Activated CD4-positive, alpha-beta T cell treated with anti-CD3 and anti-CD28 coated beads, Interleukin-2, amount 50 U/mL, for 4 hours (primary cell): ENCODE data around the gene GNA15.

Experiments used
- DNase-seq, 2 experiments: peaks; one replicate each; pipeline ENCODE4 v3.0.0-alpha.2; 2020

GNA15 gene

DNA sequence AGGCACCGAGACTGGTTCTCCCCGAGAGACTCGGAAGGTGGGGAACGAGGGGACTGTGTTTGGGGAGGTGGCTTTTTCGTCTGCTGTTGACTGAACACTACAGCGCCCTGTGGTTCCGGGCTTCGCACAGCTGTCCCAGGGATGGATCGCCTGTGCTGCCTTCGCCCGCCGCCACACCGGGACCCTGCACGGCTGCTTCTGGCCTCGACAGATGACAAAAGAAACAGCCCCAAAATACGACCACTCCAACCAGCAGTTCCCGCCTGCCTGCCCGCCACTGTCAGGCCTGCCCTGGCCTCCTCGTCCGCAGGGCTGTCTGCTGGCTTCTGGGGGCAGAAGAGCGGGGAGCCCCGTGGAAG is 13.3 kb upstream of the GNA15 start:
- DNase-seq: no peak

- no peak for DNase-seq
Measured at GRCh38 chr19:3123088-3123721, 12.6 kb upstream of the GNA15 start.

GRCh38 chr19:3123956-3124355 is 11.9 kb upstream of the GNA15 start:
- no peak for DNase-seq

DNA sequence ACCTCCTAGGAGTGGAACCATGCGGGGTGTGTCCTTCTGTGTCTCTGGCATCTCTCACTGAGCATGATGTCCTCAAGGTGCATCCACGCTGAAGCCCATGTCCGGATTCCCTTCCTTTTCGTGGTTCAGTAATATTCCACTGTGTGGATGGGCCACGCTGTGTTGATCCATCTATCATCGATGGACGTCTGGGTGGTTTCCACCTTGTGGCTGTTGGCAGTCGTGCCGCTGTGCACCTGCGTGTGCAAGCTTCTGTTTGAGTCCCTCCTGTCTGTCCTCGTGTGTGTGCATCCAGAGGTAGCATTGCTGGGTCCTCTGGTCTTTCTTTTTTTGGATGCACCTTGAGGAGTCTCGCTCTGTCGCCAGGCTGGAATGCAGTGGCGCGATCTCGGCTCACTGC is 11.2 kb upstream of the GNA15 start:
- DNase-seq: no peak

DNA sequence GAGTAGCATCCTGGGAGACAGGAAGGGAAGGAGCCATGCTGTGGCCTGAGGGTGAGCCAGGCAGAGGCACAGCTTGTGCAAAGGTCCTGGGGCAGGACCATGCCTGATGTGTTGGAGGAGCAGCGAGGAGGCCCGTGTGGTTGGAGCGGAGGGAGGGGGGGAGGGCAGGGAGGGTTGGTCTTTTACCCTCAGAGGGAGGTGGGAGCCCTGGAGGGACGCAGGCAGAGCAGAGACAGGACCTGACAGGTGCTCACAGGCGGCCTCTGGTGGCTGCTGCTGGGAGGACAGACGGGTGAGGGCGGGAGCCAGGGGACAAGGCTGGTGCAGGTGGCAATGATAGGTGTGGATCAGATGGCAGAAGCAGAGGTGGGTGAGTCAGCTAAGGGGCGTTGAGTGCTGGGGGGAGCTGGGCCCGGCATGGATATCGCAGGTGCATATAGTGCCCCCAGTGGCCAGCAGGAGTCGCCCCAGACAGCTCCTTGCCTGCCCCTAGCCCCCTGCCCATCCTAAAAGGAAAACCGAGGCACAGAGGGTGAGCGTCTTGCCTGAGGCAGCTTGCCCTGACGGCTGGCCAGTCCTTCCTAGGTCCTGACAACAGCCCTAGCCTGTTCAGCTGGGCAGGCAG is 9.8 kb upstream of the GNA15 start:
- peak; percentile 77 to 78 for DNase-seq

GRCh38 chr19:3129112-3129511 is 6.7 kb upstream of the GNA15 start:
- no peak for DNase-seq

DNA sequence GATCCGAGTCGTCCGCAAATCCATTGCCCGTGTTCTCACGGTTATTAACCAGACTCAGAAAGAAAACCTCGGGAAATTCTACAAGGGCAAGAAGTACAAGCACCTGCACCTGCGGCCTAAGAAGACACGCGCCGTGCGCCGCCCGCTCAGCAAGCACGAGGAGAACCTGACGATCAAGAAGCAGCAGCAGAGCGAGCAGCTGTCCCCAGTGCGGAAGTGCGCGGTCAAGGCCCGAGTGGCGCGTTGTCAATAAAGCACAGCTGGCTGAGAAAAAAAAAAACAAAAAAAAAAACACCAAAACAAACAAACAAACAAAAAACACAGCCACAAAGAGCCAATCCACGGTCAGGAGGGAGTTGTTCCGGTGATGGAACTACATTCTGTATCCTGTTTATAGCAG is 4.7 kb upstream of the GNA15 start:
- DNase-seq: no peak

GRCh38 chr19:3132971-3133792 is 2.7 kb upstream of the GNA15 start:
- DNase-seq: peak; percentile 69 to 72

DNA sequence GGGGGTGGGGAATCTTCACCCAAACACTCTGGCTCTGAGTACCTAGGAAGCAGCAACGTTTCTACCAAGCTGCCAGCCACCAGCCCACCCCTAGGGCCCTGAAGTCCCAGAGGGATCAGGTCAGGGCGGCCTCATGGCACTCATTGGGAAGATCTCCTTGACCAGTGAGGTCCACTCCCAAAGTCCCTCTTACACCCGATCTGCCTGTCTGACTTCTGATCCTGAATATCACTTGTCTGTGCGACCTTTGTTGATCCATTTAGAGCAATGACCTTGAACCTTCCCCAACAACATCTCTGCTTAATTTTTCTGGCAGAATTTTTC is 2.1 kb upstream of the GNA15 start:
- DNase-seq: no peak

DNA sequence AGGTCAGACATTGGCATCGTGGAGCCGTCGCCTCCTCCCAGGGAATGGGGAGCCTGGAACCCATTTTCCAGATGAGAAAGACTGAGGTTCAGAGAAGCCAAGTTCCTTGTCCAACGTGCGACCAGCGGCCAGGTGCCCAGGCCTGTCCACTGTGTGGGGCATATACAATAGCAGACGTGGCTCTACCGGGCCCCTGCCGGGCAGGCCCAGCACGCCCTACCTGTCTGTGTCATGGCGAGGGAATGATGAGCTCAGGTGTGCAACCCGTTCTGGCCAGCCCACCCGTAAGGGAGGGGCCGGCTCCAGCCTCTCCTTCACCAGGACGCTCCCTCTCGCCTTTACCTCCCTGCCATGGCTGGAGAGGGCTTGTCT is 837 bp downstream of the GNA15 start:
- DNase-seq: no peak

DNA sequence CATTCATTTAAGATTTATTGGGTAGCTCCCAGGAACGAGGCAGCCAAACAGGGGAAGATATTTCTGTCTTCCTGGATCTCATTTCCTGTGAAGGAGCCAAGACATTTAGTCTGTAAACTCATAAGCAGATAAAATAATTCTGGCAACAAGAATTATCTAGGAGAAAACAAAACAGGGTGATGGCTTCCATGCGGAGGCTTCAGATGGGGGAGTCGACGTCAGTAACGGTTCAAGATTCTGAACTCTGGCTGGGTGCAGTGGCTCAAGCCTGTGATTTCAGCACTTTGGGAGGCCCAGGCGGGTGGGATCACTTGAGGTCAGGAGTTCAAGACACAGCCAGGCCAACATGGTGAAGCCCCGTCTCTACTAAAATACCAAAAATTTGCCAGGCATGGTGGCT is 1.3 kb downstream of the GNA15 start:
- no peak for DNase-seq

DNA sequence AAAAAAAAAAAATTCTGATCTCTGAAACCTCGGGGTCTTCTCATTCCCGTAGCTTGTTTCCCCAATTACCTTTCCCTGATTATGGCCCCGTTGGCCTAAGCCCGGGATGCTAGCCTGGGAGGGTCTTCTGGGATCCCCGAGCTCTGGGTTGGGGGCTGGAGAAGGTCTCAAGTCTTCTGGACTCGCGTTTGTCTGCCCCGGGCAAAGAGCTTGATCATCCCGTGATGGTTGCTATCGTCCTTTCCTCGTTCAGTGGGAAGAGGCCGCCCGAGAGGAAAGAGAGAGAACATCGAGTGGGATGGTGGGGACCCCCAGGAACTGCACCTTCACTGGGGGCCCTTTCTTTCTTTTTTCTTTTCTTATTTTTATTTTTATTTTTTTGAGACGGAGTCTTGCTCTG is 2.4 kb downstream of the GNA15 start:
- no peak for DNase-seq

- DNase-seq: no peak
Measured at GRCh38 chr19:3140667-3141038, 4.8 kb downstream of the GNA15 start.

DNA sequence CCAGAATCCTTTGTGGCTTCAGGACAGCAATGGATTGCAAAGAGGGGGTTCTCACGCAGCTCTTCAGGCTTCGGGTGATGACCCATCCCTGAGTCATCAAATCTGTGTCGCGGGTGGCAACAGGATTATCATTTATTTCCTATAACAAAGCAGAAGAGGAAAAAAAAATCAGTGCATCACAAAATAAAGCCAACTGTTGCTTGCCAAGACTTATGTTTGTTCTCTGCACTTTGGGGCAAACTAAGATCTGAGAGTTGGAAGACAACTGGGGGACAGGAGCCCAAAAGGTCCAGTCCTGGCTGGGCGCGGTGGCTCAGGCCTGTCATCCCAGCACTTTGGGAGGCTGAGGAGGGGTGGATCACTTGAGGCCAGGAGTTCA is 6.4 kb downstream of the GNA15 start:
- DNase-seq: peak; percentile 55 to 68

- DNase-seq: no peak
Measured at GRCh38 chr19:3142781-3143337, 7.0 kb downstream of the GNA15 start.

DNA sequence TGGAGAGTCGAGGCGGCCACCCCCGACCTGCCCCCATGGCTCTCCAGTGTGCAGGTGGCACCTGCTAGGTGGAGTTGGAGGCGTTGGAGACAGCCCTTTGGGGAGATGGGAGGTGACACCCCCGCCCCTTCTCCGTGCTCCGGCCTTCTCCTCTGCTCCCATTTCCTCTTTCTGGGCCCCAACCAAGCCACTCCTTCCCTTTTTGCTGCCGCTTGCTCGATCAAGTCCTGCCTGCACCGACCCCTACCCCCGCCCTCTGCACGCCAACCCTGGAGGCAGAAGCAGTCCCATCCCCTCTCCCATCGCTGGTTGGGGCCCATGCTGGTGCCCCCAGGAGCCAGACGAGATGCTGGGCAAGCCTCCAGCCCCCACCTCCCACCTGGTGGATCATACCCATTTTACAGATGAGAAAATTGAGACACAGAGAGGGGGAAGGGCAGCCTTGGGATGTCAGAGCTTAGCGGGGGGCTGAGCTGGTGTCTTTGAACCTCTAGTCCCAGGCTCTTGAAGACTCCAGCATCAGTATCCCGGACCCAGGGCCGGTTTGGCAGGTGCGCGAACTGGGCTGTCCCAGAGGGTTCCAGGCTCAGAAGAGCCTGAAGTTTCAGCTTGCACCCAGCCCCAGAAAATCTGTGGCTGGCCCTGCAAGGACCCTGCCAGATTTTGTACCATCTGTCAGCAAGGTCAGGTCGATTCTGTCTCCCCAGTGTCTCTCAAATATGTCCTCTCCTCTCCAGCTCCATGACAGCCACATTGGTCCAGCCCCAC is 10.3 kb downstream of the GNA15 start:
- DNase-seq: no peak

- DNase-seq: peak; percentile 61 to 68
Measured at GRCh38 chr19:3146677-3147100, 10.9 kb downstream of the GNA15 start.

GRCh38 chr19:3148503-3148902 is 12.7 kb downstream of the GNA15 start:
- no peak for DNase-seq

DNA sequence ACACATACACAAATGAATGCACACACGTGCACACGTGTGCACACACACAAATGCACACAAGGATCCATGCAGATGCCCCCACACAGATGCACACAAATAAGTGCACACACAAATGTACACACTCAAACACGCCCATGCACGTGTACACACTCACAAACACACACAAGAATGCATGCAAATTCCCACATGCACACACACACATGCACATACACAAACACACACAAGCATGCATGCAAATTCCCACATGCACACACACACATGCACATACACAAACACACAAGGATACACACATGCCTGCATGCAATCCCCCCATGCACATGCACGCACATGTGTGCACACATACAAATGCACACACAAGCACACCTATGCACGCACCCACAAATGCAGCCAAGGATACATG is 13.3 kb downstream of the GNA15 start:
- no peak for DNase-seq

DNA sequence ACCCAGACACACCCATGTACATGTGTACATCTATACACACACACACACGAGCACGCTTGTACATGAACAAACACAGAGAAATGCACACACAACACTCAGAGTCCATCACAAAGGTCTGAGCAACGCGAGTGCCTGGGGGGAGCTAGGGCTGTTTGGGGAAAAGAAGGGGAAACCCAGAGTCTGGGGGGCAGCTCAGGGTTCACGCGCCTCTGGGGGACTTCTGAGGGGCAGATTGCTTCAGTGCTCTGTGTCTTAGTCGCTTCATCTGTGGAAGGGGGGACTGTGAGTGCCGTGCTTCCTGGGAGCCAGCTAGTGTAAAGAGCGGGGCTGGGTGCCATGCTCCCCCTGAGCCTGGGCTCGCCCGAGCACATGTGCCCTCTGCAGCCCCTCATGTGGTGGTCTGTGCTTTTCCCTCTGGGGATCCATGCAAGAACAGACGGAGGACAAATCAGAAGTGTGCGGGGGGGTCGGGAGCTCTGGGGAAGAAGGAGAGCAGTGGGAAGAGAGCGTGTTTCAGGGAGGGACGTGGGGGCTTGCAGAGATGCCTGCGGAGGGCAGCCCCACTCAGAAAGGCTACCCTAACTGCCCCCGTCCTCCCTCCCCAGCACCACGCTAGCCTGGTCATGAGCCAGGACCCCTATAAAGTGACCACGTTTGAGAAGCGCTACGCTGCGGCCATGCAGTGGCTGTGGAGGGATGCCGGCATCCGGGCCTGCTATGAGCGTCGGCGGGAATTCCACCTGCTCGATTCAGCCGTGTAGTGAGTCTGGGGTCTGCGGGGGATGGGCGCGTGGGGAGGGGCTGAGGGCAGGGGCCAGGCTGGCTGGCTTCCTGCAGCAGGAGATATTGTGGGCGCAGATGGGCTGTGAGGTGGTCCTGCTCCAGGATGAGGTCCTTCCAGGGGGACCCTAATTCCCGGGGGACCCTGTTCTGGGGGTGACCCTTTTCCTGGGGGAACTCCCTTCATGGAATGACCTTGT is 14.0 kb downstream of the GNA15 start:
- no peak for DNase-seq

GRCh38 chr19:3150739-3151329 is 15.0 kb downstream of the GNA15 start:
- no peak for DNase-seq
